Kidney epithelial cell (primary cell): ENCODE measurements around the gene PTGES2. TPM values are rescaled to one million over a fixed set of nuclear protein-coding genes. Genes with fewer than 3 reads are reported as not detected.

Experiments used
- DNase-seq: peaks from one replicate; pipeline ENCODE4 v3.0.0-alpha.2; 2010; ENCODE audit warnings: low read depth
- H3K27me3 ChIP-seq: 2 replicates; pipeline ENCODE4 v1.6.0; 2011; ENCODE audit warnings: low read length; ENCODE audit not compliant: control insufficient read depth, insufficient read depth
- H3K36me3 ChIP-seq: 2 replicates; pipeline ENCODE4 v1.5.1; 2011; ENCODE audit warnings: low read length; ENCODE audit not compliant: control insufficient read depth, insufficient read depth
- H3K4me3 ChIP-seq: 2 replicates; pipeline ENCODE4 v1.5.1; 2011; ENCODE audit warnings: low read depth, mild to moderate bottlenecking, control low read depth, low read length
- CTCF ChIP-seq: IDR thresholded peaks from 2 replicates; pipeline ENCODE4 v1.5.1; 2011; ENCODE audit warnings: mild to moderate bottlenecking, moderate library complexity, low read length, control low read depth, inconsistent platforms; ENCODE audit not compliant: insufficient read depth, poor library complexity, severe bottlenecking
- total RNA-seq: library from RNA; depleted of rRNA; stranded (reverse); fragments of >200 nt; gene quantifications from 2 replicates; pipeline ENCODE4 v1.2.3, GENCODE V29; 2015

The PTGES2 gene
- total RNA-seq, 1 donor from 2014 or later = 81.2 TPM

GRCh38 chr9:128097543-128098296 is 29.8 kb downstream of the PTGES2 start:
- DNase-seq = no peak
- no peak overlapping the region for H3K4me3 ChIP-seq
- H3K36me3 ChIP-seq = peaks cover 4% of the 10 kb centered on the region
- no peaks in the 10 kb centered on the region for H3K27me3 ChIP-seq
- TF ChIP-seq CTCF = no peak

GRCh38 chr9:128096616-128097536 is 30.7 kb downstream of the PTGES2 start:
- Histone ChIP-seq H3K27me3 (no peaks in the 10 kb centered on the region), H3K4me3 (no peak overlapping the region), H3K36me3 (peaks cover 1% of the 10 kb centered on the region)
- no peak for DNase-seq
- TF ChIP-seq CTCF = no peak

- no peak for TF ChIP-seq CTCF
- Histone ChIP-seq H3K4me3 (no peak overlapping the region), H3K27me3 (no peaks in the 10 kb centered on the region), H3K36me3 (no peaks in the 10 kb centered on the region)
- no peak for DNase-seq
Measured at GRCh38 chr9:128094950-128095544, 32.5 kb downstream of the PTGES2 start.

GRCh38 chr9:128094166-128094949 is 33.2 kb downstream of the PTGES2 start:
- no peak for TF ChIP-seq CTCF
- no peaks in the 10 kb centered on the region for H3K27me3 ChIP-seq
- no peaks in the 10 kb centered on the region for H3K36me3 ChIP-seq
- no peak overlapping the region for H3K4me3 ChIP-seq
- peak; percentile 93 for DNase-seq

- TF ChIP-seq CTCF = no peak
- Histone ChIP-seq H3K4me3 (no peak overlapping the region), H3K27me3 (no peaks in the 10 kb centered on the region), H3K36me3 (no peaks in the 10 kb centered on the region)
- DNase-seq = no peak
Measured at GRCh38 chr9:128093011-128093410, 34.5 kb downstream of the PTGES2 start.
